HEK293 (cell line): ENCODE measurements around the gene IFNLR1.

ENCODE experiments used
- ATF2 ChIP-seq: fragments of 450-650 bp; formaldehyde crosslinking; IDR thresholded peaks from 2 replicates; pipeline ENCODE4 v1.5.1; 2016; ENCODE audit warnings: missing biosample characterization, missing genetic modification characterization, low read depth
- CTCF ChIP-seq: fragments of 450-650 bp; formaldehyde crosslinking; IDR thresholded peaks from 2 replicates; pipeline ENCODE4 v1.5.1; 2016; ENCODE audit warnings: missing biosample characterization, missing genetic modification characterization
- PBX3 ChIP-seq: sonication (generic); formaldehyde crosslinking; IDR thresholded peaks from 2 replicates; pipeline ENCODE4 v1.8.1; 2022; ENCODE audit warnings: mild to moderate bottlenecking, moderate library complexity, missing genetic modification reagents
- SP2 ChIP-seq: fragments of 450-650 bp; formaldehyde crosslinking; IDR thresholded peaks from 2 replicates; pipeline ENCODE4 v1.5.1; 2016; ENCODE audit warnings: missing biosample characterization, missing genetic modification characterization
- ZFP41 ChIP-seq: fragments of 450-650 bp; formaldehyde crosslinking; IDR thresholded peaks from 2 replicates; pipeline ENCODE4 v1.5.1; 2016; ENCODE audit warnings: missing biosample characterization, missing genetic modification characterization, borderline replicate concordance

GRCh38 chr1:24109686-24110475, 77.2 kb downstream of the IFNLR1 start:
- TF ChIP-seq PBX3 (CRISPR knock-in tag) = no peak
- no peak for TF ChIP-seq CTCF (tag by site-specific recombination)
- TF ChIP-seq ZFP41 (tag by site-specific recombination) = no peak
- no peak for TF ChIP-seq SP2 (tag by site-specific recombination)
- no peak for TF ChIP-seq ATF2 (tag by site-specific recombination)
